Brain microvascular endothelial cell (primary cell): ENCODE results near the gene PTPRN2.

Experiments used
- DNase-seq: peaks from one replicate; pipeline ENCODE4 v3.0.0-alpha.2; 2020
- H3K27ac ChIP-seq: fragments of 250-450 bp; sonication (Bioruptor Pico); 2 replicates; pipeline ENCODE4 v1.5.1; 2020; ENCODE audit warnings: mild to moderate bottlenecking, moderate library complexity
- H3K27me3 ChIP-seq: fragments of 250-450 bp; sonication (Bioruptor Pico); replicated peaks from 2 replicates; pipeline ENCODE4 v1.5.1; 2020; ENCODE audit warnings: mild to moderate bottlenecking
- H3K36me3 ChIP-seq: fragments of 250-450 bp; sonication (Bioruptor Pico); replicated peaks from 2 replicates; pipeline ENCODE4 v1.5.1; 2020; ENCODE audit warnings: mild to moderate bottlenecking
- H3K4me3 ChIP-seq: 2 replicates; pipeline ENCODE4 v1.5.1; 2011; ENCODE audit warnings: low read depth, mild to moderate bottlenecking, control low read depth, low read length, moderate library complexity
- in situ Hi-C: cut with HindIII; loops from 2 replicates; pipeline ENCODE4 v1.10.0; 2017; ENCODE audit warnings: low sequenced_read_pairs, low pct_ligation_motif_present
- TF ChIP-seq, protein P1 (sequence below): IDR thresholded peaks from 2 replicates; pipeline ENCODE4 v1.5.1; 2011; ENCODE audit warnings: low read depth, mild to moderate bottlenecking, moderate library complexity, low read length, control low read depth, inconsistent platforms; ENCODE audit errors: missing control alignments

The PTPRN2 gene

GRCh38 chr7:158468700-158469296 is 118.8 kb downstream of the PTPRN2 start:
- in situ Hi-C loops: no loop called here
- no peak for DNase-seq
- TF ChIP-seq, protein P1, sequence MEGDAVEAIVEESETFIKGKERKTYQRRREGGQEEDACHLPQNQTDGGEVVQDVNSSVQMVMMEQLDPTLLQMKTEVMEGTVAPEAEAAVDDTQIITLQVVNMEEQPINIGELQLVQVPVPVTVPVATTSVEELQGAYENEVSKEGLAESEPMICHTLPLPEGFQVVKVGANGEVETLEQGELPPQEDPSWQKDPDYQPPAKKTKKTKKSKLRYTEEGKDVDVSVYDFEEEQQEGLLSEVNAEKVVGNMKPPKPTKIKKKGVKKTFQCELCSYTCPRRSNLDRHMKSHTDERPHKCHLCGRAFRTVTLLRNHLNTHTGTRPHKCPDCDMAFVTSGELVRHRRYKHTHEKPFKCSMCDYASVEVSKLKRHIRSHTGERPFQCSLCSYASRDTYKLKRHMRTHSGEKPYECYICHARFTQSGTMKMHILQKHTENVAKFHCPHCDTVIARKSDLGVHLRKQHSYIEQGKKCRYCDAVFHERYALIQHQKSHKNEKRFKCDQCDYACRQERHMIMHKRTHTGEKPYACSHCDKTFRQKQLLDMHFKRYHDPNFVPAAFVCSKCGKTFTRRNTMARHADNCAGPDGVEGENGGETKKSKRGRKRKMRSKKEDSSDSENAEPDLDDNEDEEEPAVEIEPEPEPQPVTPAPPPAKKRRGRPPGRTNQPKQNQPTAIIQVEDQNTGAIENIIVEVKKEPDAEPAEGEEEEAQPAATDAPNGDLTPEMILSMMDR: no peak
- no peak overlapping the region for H3K27ac ChIP-seq
- no peaks in the 10 kb centered on the region for H3K27me3 ChIP-seq
- no peak overlapping the region for H3K4me3 ChIP-seq
- no peaks in the 10 kb centered on the region for H3K36me3 ChIP-seq

DNA sequence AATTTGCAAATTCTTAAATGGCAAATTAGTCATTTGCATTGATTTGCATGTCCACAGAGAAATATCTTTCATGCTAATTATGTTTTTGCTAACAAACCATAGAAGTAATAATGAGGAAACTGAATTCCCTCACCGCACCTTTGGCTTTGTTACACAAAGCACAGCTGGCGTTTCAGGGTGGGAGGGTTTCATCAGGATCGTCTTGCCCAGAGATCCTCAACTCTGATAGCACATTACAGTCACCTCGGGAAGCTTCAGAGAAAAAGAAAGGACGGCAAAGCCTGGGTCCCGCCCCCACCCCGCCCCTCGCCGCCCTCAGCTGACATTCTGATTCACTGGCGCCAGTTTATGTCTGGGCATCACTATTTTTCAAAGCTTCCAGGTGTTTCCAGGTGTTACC is 119.4 kb downstream of the PTPRN2 start:
- H3K27me3 ChIP-seq: no peaks in the 10 kb centered on the region
- TF ChIP-seq, protein P1: no peak
- H3K27ac ChIP-seq: no peak overlapping the region
- H3K4me3 ChIP-seq: no peak overlapping the region
- in situ Hi-C loops: no loop called here
- no peaks in the 10 kb centered on the region for H3K36me3 ChIP-seq
- no peak for DNase-seq

DNA sequence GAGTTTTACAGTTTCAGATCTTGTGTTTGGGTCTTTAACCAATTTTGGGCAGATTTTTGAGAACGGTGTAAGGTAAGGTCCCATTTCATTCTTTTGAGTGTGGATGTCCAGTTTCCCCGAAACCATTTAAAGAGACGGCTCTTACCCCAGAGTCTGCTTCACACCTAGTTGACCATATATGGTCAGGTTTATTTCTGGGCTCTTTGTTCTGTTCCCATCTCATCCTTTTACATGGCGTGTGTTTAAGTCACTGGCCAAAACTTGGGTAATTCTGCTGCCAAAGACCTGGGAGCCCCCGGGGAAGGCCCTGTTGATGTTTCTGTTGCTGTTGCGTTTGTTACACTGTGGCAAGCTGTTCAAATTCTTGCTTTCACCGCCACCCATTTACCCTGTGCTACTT is 120.1 kb downstream of the PTPRN2 start:
- Histone ChIP-seq H3K36me3 (no peaks in the 10 kb centered on the region), H3K27me3 (no peaks in the 10 kb centered on the region), H3K4me3 (no peak overlapping the region), H3K27ac (no peak overlapping the region)
- TF ChIP-seq, protein P1: no peak
- in situ Hi-C loops: no loop called here
- DNase-seq: no peak

- in situ Hi-C loops: no loop called here
- DNase-seq: no peak
- Histone ChIP-seq H3K4me3 (no peak overlapping the region), H3K36me3 (no peaks in the 10 kb centered on the region), H3K27ac (no peak overlapping the region), H3K27me3 (no peaks in the 10 kb centered on the region)
- TF ChIP-seq, protein P1: no peak
Measured at GRCh38 chr7:158463317-158463716, 124.3 kb downstream of the PTPRN2 start.

DNA sequence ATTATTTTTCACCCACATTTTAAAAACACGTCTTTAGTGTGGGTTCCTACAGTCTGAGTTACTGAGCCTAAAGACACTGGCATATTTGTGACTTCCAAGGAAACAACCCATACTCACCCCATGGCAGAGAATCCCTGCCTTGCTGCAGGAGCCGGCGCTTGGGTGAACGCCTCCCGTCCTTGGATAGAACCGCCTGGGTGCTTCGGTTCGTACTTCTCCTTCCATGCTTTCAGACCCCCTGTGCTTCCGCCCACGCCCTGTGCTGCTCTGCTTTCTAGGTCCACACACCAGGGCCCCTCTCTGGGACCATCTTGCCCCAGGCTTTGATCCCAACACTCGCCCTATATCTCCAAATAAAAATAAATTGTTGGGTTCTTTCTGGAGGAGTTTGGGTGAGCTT is 125.8 kb downstream of the PTPRN2 start:
- Histone ChIP-seq H3K27ac (no peak overlapping the region), H3K36me3 (no peaks in the 10 kb centered on the region), H3K27me3 (no peaks in the 10 kb centered on the region), H3K4me3 (no peak overlapping the region)
- DNase-seq: no peak
- in situ Hi-C loops: no loop called here
- TF ChIP-seq, protein P1: no peak

DNA sequence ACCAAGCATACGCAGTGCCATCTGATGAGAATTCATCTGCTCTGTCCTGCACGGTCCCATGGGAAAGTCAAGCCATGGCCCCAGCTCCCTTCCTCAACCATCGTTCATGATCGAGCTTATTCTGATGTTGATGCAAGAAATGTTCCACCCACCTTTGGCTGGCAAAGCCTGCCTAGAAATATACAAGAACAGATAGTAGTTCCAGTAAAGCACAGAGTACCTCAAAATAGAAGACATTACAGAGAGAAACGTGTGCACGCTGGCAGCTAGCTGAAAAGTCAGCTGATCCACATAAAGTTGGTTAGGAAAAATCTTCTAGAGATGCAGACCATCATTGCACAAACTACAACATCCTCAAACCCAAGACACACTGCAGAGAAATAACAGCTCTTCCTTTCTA is 127.0 kb downstream of the PTPRN2 start:
- Histone ChIP-seq H3K4me3 (no peak overlapping the region), H3K27me3 (no peaks in the 10 kb centered on the region), H3K27ac (no peak overlapping the region), H3K36me3 (no peaks in the 10 kb centered on the region)
- in situ Hi-C loops: no loop called here
- no peak for DNase-seq
- TF ChIP-seq, protein P1: no peak
